Caki2 (cell line): ENCODE measurements around the gene FZD4. TPM values are rescaled to one million over a fixed set of nuclear protein-coding genes. Genes with fewer than 3 reads are reported as not detected.
"Not testable (repeated sequence)": the region's sequence is repeated elsewhere in the genome, so short reads cannot be mapped to it uniquely, and the experiment has no call there.

Experiments
- DNase-seq: peaks from one replicate; pipeline ENCODE4 v3.0.0-alpha.2; 2015; ENCODE audit warnings: low read depth
- in situ Hi-C: cut with HindIII; loops from 2 replicates; pipeline ENCODE4 v1.10.0; 2016; ENCODE audit warnings: low sequenced_read_pairs, low pct_unique_long_range_greater_than_20kb, mixed read lengths
- total RNA-seq: library from RNA; depleted of rRNA; stranded (reverse); fragments of >200 nt; shearing (Covaris generic); gene quantifications from 2 replicates; pipeline ENCODE4 v1.2.3, GENCODE V29; 2014; ENCODE audit warnings: low replicate concordance

Gene FZD4
- total RNA-seq, 1 experiment from 2014 or later: 0.81 TPM

GRCh38 chr11:86978756-86979608, 23.8 kb upstream of the FZD4 start:
- in situ Hi-C loops: no loop called here
- no peak for DNase-seq

DNA sequence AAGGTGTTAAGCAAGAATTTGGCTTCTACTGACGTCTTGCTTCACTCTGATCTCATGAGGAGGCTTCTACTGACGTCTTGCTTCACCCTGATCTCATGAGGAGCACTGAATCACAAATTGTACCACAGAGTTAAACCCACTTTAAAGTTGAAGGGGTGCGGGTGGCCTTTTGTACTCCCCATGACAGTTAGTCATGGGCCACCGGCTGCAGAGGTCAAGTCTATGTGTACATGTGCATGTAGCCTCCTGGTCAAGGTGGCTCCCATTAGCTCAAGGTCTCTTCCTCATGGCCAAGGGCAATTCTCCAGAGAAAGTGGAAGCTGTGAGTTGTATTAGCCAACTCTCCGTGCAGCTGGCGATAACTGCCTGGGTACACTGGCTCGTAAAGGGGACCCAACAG, 23.1 kb upstream of the FZD4 start:
- no peak for DNase-seq
- in situ Hi-C loops: no loop called here

DNA sequence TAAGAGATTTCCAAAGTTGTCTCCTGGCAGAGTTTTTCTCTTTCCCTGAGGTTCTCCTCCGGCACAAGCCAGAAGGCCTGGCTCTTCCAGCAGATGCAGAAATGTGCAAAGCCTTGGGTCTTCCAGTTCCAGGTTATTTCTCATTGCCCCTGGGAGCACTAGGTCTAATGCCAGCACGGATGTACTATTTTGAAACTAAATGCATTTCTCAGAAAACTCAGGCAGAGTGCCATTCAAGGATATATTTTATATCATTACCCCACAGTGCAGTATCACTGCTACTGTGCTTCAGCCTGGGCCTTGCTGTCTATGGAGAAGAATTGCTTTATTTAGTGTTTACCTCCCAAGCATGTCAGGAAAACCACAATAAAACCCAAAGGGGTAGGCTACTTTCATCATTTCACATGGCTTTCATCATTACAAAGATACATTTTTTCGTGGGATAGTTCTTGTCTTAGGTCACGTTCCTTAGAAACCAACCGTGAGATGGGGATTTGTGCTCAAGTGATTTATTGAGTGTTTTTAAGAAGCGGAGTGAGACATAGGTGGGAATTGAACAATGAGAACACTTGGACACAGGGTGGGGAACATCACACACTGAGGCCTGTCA, 22.4 kb upstream of the FZD4 start:
- DNase-seq: no peak
- in situ Hi-C loops: no loop called here

DNA sequence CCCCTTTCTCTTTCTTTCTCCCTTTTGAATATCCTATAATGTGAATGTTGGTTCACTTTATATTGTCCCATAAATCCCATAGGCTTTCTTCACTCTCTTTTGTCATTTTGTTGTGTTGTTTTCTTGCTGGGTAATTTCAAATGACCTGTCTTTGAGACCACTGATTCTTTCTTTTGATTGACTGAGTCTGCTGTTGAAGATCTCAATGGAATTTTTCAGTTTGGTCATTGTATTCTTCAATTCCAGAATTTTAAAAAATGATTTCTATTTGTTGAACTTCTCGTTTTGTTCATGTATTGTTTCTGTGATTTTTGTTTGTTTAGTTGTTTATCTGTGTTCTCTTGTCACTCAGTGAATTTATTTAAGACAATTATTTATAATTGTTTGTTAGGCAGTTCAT, 17.5 kb upstream of the FZD4 start:
- no peak for DNase-seq
- in situ Hi-C loops: no loop called here

DNA sequence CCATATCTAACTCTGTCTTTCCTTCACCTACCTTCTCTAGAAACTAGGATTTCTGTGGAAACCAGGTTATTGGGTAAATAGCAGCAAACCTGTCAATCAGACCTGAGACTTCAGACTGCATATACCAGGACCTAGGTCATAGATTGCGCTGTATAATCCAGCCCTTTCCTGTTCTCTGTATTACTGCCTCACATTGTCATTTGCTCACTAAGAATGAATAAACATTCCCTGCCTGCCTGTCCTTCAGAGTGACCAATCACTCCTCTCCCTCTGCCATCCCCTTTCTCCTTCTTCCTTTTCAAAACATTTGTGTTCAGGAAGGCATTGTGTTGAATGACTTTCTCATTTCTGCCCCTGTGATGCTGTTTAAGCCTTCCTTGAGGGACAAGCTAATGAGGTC, 14.1 kb upstream of the FZD4 start:
- DNase-seq: no peak
- in situ Hi-C loops: no loop called here

- in situ Hi-C loops: not testable (repeated sequence)
Observed at GRCh38 chr11:86967601-86968000, 12.4 kb upstream of the FZD4 start.

DNA sequence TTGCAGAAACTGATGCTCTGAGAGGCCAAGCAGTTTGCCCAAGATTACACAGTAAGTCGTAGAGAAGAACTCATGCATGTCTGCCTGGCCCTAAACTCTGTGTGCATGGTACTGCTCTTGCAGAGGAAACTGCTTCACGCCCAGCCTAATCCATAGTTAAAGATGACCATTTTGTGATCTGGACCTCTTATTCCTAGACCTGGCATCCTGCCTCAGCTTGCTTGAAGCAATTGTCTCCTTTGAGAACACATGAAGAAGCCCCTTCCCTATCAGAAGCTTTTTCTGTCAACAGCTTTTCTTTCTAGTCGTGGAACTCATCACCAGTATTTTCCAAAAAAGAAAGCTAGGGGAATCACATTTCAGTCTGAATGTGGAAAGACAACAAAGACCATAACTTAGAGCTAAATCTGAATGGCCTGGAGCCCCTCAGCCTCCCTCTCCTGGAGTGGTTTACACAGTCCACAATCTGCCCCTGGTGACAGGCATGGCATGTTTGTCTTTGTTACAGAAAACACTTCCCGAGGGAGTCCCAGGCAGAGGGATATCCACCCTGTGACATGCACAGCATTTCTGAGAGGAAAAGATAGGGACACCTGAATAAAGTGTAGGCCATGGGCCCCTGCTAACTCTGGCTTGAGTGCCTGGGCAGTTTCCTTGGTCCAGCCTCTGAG, 2.9 kb upstream of the FZD4 start:
- no peak for DNase-seq
- in situ Hi-C loops: no loop called here

More at GRCh38 chr11:86967601-86968000, 12.4 kb upstream of the FZD4 start:
- not testable (repeated sequence) for DNase-seq

DNA sequence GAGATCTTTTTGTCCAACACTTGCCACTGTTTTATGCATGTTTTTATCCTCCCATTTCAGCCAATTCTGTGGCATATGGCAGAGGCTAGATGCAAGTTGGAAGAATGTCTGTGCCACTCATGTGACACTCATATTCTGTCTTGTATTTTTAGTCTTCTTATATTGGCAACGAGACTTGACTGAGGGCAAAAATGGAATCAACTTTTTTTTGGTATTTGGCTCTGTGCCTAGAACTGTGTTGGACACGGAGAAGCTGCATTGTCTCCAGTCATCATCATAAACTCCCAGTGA, 1.7 kb upstream of the FZD4 start:
- DNase-seq: no peak
- in situ Hi-C loops: no loop called here

DNA sequence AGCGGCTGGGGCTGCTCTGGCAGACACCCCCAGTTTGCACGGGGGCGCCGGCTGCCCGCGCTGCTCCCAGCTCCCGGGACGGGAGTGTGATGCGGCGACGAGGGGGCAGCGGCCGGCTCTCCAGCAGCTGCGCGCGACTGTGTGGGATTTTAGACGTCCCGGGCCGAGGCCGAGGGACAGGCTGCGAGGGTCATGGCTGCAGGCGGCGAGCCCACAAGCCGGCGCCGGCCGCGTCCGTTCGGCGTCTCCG, 159 bp downstream of the FZD4 start:
- in situ Hi-C loops: no loop called here
- no peak for DNase-seq

GRCh38 chr11:86954269-86955110, 705 bp downstream of the FZD4 start:
- DNase-seq: peak; percentile 9
- in situ Hi-C loops: no loop called here

- in situ Hi-C loops: no loop called here
- no peak for DNase-seq
Observed at GRCh38 chr11:86952221-86952875, 2.8 kb downstream of the FZD4 start.

GRCh38 chr11:86951706-86952105, 3.5 kb downstream of the FZD4 start:
- in situ Hi-C loops: no loop called here
- DNase-seq: no peak

- in situ Hi-C loops: no loop called here
Observed at GRCh38 chr11:86950661-86950995, 4.6 kb downstream of the FZD4 start.

GRCh38 chr11:86949995-86950660, 5.1 kb downstream of the FZD4 start:
- DNase-seq: no peak
- in situ Hi-C loops: no loop called here

More at GRCh38 chr11:86950661-86950995, 4.6 kb downstream of the FZD4 start:
- no peak for DNase-seq

DNA sequence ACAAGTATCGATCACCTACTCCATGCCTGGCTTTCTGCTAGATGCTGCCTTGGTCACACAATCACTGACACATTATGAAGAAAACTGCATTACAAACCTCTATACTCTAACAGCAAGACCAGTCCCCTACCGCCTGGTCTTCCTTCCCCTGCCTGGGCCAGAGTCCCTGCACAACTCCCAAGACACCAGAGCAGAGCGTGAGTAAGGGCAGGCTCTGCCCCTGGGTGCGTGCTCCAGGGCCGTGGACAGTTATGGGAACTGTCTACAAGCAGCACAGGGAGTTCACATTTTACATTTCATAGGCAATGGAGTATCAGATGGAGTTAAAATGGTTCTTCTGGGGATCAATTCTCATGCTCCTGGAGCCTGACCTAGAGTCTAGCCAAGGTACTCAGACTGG, 6.5 kb downstream of the FZD4 start:
- in situ Hi-C loops: no loop called here

DNA sequence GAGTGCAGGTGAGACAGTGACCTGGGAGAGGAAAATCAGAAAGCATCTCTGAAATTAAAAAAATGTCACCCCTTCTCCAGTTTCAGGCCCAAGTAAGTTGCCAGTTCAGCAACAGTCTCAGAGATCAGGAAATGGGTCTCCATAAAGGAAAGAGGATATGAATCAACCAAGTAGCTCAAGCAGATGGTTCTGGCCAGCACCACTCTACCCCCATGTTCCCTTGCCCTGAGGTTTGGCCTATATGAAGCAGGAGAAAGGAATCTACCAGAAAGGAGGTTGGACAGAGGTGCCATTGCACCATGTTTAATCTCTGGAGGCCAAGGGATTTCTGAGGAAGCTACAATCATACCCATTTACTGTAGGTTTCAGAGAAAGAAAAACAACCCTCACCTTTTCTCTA, 7.7 kb downstream of the FZD4 start:
- in situ Hi-C loops: no loop called here
- no peak for DNase-seq

More for the DNA sequence above, 6.5 kb downstream of the FZD4 start:
- no peak for DNase-seq

GRCh38 chr11:86943505-86943904, 11.7 kb downstream of the FZD4 start:
- in situ Hi-C loops, DNase-seq: not testable (repeated sequence)
